Epithelial cell of proximal tubule (primary cell): ENCODE measurements around the gene SLC49A4. TPM values are rescaled to one million over a fixed set of nuclear protein-coding genes. Genes with fewer than 3 reads are reported as not detected.

ENCODE experiments used
- DNase-seq: peaks from one replicate; pipeline ENCODE4 v3.0.0-alpha.2; 2011; ENCODE audit warnings: low read depth
- H3K4me3 ChIP-seq: 2 replicates; pipeline ENCODE4 v1.5.1; 2011; ENCODE audit warnings: low read depth, mild to moderate bottlenecking, low read length
- CTCF ChIP-seq: conservative IDR thresholded peaks from 2 replicates; pipeline ENCODE4 v1.5.1; 2012; ENCODE audit warnings: low read depth, mild to moderate bottlenecking, low read length
- total RNA-seq: library from RNA; depleted of rRNA; stranded (reverse); fragments of >200 nt; gene quantifications from 2 replicates; pipeline ENCODE4 v1.2.3, GENCODE V29; 2015

Gene SLC49A4
- total RNA-seq, 1 donor from 2014 or later, result 12.2 TPM

DNA sequence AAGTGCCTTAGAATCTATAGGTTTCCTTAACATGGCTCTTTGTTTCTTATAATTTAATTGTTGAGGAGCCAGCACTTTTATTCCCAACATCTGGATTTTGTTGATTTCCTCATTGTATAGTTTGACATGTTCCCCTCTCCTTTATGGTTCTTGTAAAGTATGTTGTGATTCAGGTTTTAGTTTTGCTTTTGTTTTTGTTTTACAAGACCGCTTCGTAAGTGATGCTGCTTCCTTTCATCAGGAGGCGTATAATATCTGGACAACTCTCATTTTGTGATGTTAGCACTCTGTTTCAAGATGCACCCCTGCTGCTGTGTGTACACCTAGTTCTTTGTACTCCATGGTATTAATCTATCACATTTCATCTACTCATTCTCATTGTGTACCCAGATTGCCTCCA, 48.7 kb downstream of the SLC49A4 start:
- no peak overlapping the region for H3K4me3 ChIP-seq
- DNase-seq, result no peak
- TF ChIP-seq CTCF, result no peak

DNA sequence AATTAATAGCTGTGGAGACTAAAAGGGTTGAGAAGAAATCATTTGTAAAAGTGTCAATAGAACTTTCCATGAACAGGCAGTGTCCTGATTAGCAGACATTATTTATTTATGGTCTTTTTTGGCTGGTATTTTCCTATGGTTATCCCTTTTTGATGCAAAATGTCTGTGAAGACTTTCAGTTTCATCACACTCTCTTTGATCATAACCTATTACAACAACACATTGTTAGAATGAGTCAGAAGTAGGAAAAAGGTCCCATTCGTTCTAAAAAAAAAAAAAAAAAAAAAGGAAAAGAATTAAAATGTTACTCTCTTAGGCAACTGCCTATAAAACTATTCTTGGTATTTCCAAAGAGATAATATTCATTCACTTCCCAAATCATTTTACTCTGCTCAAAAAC, 62.1 kb downstream of the SLC49A4 start:
- no peak overlapping the region for H3K4me3 ChIP-seq
- no peak for TF ChIP-seq CTCF
- DNase-seq, result peak; percentile 30

- no peak overlapping the region for H3K4me3 ChIP-seq
- TF ChIP-seq CTCF, result peak; percentile 47
- DNase-seq, result no peak
These were observed 63.5 kb downstream of the SLC49A4 start for GRCh38 chr3:122858373-122858772.

- no peak for DNase-seq
- no peak for TF ChIP-seq CTCF
- no peak overlapping the region for H3K4me3 ChIP-seq
These were observed 64.3 kb downstream of the SLC49A4 start for GRCh38 chr3:122859021-122859805.

- TF ChIP-seq CTCF, result no peak
- DNase-seq, result no peak
- H3K4me3 ChIP-seq, result no peak overlapping the region
These were observed 67.5 kb downstream of the SLC49A4 start for GRCh38 chr3:122862381-122862780.

DNA sequence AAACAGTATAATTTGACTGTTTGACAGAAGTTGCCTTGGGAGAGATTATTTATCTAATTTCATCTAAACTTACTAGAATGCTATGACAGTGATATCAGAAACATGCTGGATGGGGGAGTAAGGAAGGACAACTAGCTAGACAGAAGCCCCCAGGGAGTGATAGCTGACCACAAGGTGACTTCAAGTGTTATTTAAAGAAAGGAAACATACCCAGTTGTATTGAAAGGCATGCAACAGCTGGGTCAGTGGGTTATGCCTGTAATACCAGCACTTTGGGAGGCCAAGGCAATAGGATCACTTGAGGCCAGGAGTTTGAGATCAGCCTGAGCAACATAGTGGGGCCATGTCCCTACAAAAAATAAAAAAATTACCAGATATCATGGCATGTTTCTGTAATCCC, 69.6 kb downstream of the SLC49A4 start:
- TF ChIP-seq CTCF, result no peak
- no peak overlapping the region for H3K4me3 ChIP-seq
- DNase-seq, result no peak

- no peak for TF ChIP-seq CTCF
- DNase-seq, result no peak
- H3K4me3 ChIP-seq, result no peak overlapping the region
These were observed 73.5 kb downstream of the SLC49A4 start for GRCh38 chr3:122868322-122868721.
